GM19468 (cell line): ENCODE data around the gene PKIG.

Source experiments
- ATAC-seq: cut with Tn5 transposase; IDR thresholded peaks from one replicate; pipeline ENCODE4 v1.9.1; 2021; ENCODE audit warnings: mild to moderate bottlenecking, moderate library complexity, moderate number of reproducible peaks; ENCODE audit not compliant: unreplicated experiment; ENCODE audit errors: extremely low read depth

The PKIG gene

DNA sequence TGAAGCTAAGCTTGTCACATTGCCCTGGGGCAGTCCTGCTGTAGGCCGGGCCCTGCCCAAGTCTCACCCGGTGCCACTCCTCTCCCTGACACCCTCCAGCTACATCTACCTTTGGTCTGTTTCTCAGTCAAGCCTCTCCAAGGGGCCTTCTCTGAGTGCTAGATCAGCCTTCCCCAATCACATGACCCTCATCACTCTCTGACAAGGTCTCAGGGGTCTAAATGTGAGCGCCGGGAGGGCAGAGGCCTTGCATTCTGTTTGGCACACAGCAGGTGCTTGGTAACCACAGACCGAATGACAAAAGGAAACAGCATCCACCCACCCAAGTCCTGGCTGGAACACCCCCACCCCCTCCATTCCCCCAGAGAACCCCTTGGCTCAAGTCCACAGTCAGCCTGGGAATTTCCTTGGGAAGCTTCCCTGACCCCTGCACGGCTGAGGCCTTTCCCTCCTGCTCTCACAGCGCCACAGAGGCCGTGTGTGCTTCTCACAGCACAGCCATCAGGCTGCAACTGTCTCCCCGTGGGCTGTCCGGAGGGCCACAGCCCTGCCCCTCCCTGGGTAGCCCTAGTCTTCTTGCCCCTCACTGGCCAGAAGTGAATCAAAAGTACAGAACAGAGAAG lies 32.9 kb downstream of the PKIG start:
- ATAC-seq: no peak

GRCh38 chr20:44615876-44616603 lies 33.7 kb downstream of the PKIG start:
- no peak for ATAC-seq

GRCh38 chr20:44616604-44616964 lies 34.2 kb downstream of the PKIG start:
- ATAC-seq: no peak

DNA sequence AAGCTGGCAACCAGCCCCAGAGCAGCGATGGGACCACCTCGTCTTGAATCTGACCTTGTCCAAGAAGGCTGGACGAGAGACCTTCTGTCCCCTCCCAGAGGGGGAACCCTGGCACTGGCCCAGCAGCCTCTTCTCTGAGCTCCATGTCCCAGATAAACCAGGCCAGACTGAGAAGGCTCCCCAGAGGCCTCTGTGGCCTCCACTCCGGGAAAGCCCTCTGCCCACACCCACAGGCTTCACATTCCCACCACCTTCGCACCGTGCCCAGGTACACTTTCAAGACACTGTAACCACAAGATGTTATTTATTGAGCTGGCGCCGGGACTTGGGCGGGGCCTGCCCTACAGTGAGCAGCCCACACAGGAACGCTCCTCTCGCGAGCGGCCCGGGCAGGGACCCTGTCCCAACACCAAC lies 35.9 kb downstream of the PKIG start:
- no peak for ATAC-seq

DNA sequence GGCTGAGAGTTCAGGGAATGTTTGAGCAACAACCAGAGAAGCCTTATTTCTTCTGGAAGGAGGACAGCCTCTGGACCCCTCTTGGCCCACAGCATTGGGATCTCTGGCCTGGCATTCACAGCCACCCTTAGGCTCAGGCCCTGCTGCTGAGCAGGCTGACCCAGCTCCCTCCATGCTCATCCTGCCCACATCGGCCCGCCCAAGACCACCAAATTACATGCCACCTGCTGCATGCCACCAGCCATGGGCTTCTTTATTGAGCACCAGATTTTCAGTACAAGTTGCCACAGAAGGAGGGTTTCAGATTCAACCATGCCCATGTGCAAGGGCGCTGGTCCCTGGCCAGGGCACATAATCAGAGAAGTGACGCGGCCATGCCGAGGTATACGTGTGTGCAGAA lies 36.9 kb downstream of the PKIG start:
- no peak for ATAC-seq

- ATAC-seq: no peak
Measured at GRCh38 chr20:44620030-44620429, 37.7 kb downstream of the PKIG start.

- no peak for ATAC-seq
Measured at GRCh38 chr20:44621325-44621724, 38.9 kb downstream of the PKIG start.

DNA sequence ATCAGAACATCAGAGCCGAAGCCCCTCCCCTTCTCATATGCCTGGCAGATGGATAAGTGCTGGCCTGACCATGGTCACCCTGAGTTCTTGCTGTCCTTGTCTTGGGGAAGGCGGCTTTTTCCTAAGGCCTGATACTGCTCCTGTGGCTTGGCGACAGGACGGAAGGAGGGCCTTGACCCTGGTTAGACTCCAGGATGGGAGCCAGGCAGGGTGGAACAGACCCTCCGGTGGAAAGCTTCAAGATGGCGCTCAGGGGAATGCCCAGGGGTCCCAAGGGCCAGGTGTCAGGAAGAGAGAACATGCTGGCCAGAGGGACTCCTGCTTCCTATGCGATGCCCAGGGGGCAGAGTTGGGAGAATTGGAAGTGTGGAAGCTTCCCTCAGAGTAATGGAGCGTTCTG lies 39.6 kb downstream of the PKIG start:
- no peak for ATAC-seq

- ATAC-seq: no peak
Measured at GRCh38 chr20:44622501-44623270, 40.3 kb downstream of the PKIG start.

- no peak for ATAC-seq
Measured at GRCh38 chr20:44624152-44624551, 41.8 kb downstream of the PKIG start.

DNA sequence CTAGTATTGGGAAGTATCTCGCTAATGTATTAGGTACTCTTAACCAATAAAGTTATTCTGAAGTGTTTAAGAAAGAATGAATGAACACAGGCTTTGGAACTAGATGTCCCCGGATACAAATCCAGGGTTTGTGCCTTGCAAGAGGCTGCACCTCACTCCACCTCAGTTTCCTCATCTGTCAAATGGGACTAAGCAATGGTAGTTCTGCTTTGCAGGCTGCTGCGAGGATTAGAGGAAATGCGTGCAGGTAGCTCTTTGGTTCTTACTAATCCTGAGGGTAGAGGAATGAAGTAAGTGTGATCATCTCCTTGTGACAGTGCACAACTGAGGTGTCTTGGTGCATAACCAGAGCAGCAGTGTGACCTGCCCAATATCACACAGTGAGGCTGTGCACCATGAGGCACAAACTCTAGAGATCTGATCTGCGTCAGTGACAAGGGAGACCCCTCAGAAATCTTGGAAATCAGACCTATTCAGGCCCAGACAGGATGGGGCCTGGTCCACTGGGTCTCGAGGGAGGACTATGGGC lies 42.4 kb downstream of the PKIG start:
- ATAC-seq: no peak

DNA sequence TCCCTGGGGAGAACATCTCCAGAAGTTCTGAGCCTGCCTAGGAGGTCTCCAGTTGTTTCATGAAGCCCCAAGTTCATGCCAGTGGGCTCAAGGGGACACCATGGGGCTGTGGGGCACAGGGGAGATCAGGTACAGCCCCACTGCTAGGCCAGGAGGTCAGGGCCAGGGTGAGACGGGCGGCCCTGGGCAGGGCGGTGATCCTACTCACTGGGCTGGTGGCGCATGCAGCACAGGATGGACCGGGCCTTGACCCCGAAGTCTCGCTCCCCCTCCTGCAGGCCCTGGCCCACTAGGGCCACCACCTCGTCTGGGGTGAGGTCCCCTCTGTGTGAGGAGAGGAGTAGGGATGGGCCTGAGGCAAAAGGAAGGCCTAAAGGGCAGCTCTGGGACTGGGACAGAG lies 43.0 kb downstream of the PKIG start:
- ATAC-seq: no peak

GRCh38 chr20:44626278-44626677 lies 43.9 kb downstream of the PKIG start:
- ATAC-seq: no peak

DNA sequence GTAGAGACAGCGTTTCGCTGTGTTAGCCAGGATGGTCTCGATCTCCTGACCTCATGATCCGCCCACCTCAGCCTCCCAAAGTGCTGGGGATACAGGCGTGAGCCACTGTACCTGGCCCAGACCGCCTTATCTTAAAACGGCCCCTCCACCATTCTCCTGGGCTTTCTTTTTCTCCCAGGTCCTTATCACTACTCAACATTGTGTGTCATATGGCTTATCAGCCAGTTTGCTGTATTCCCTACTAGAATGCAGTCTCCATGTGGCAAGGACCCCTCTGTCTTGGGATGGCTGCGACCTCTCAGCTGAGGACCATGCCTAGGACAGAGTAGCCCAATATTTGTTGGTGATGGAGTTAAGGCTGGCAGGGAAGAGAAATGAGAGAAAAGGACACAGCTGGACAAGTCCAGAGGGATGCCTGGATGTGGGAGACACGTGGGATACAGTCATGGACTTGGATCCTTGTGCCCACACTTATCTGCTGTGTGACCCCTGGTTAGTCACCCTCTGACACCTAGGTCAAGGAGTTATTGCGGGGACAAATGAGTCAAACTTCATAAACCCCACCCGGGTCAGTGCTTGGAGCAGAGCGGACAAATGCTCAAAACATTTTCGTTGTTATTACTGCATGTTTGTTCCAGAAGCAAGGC lies 45.1 kb downstream of the PKIG start:
- ATAC-seq: no peak

GRCh38 chr20:44629017-44629385 lies 46.6 kb downstream of the PKIG start:
- no peak for ATAC-seq

DNA sequence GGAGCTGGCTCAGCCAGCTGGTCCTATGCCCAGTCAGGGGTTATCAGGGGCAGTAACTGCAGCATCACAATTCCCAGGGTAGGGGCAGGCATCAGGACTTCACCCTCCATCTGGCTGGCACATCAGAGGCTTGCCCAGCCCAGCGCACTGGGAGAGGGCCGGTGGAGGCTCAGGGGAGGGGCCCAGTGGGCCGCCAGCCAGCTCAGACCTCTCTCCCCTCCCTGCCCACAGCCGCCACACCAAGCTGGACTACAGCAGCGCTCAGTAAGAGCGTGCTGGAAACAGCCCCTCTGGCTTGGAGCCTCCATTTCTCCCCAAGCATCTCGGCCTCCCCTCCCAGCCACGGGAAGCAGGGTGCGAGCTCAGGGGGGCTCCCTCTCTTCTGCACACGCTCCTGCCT lies 47.2 kb downstream of the PKIG start:
- no peak for ATAC-seq

- no peak for ATAC-seq
Measured at GRCh38 chr20:44630297-44630696, 47.9 kb downstream of the PKIG start.

GRCh38 chr20:44632103-44632752 lies 49.8 kb downstream of the PKIG start:
- no peak for ATAC-seq

DNA sequence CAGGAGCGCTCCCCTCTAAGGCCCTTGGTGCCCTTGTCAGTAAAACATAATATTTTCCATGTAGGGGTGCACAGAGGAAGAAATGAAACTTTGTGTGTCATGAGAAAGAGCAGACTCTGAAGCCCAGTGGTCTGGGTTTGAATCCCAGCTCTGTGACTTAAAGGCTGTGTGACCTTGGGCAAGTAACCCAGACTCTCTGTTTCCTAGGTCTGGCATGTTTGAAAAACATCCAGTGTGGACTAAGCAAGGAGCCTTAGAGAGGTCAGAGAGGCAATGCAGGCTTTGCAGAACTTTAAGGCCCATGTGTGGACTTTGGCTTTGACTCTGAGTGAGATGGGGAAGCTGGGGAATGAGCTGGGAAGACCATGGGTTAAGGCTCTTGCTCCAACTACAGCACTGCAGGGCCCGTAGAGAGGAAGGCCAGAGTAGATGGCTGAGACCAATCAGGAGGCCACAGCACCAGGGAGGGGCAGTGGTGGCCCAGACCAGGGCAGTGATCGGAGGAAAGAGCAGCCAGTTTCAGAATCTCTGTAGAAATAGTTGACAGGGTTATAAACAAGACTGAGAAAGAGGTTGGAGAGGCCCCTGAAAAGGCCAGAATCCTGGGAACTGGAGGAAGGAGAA lies 50.9 kb downstream of the PKIG start:
- ATAC-seq: no peak
